HG02571 (cell line): ENCODE measurements around the gene NEK9.
A peak's percentile ranks its signal among the peaks of the same experiment; 100 is the strongest.
"Not testable (repeated sequence)": the region's sequence is repeated elsewhere in the genome, so short reads cannot be mapped to it uniquely, and the experiment has no call there.

Experiments used
- ATAC-seq: cut with Tn5 transposase; IDR thresholded peaks from one replicate; pipeline ENCODE4 v1.9.1; 2021; ENCODE audit warnings: mild to moderate bottlenecking, moderate library complexity; ENCODE audit not compliant: unreplicated experiment

NEK9 gene

DNA sequence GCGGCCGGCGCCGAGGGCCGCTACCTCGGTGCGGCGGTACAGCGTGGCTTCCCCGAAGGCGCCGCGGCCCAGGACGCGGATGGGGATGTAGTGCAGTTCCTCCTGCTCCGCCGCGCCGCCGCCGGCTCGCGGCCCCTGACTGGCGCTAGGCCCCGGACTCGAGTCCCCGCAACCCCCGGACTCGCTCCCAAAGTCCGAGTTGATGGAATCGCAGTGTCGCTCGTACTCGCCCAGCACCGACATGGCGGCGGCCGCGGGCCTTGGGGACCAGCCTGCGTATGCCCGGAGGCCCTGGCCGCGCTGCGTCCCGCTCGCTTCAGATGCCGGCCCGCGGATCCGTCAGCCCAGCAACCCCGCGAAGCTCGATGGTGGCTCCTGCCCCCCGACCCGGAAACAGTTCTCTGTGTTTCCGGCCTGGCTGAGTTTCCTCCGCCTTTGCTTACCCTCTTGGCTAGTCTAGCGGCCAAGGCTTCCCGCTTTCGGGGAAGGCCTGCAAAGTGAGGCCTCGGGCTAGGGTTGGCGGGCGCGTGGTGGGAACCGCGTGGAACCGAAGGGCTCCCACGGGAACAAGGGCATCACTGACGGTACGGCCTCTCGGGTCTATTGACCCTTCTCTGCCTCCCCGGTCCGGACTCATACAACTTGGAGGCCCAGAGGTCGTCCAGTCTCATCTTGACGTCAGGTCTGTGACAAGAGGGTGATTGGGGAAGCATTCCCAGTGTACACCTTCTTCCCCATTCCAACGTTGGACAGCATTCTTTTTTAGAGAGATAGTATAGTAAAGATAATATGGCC, at the start of gene NEK9:
NEK9 (minus strand) TSS at position 370 of the 795 bp plus-strand sequence; CDS start at position 243, 127 bp downstream.
- peak; percentile 78 for ATAC-seq

DNA sequence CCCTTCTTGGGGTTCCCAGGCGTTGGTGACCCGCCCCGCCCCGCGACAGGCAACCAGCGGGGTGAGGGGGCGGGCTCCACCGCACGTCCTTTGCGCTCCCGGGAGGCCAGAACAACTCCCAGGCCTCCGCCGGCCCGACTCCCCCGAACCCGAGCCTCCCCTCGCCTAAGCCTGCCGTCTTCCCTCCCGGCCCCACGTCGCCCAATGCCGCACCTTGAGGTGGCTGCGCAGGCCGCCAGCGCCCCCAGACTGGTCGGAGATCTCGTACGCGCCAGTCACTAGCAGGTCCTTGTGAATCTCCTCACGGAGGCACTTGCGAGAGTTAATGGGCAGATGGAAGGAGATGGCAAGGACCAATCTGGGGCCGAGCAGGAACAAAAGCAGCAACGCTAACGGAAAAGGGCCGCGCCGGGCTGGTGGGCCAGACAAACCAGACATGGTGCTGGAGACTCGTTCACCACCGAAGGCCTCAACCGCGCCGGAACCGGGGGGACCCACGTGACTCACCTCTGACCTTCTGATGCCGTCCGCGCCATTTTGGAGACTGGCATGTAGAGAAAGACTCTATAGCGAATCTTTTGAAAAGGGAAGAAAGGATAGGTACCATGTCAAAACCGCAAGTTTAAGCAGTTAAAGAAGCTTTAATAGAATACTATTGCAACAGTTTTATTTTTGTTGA, 49.4 kb upstream of the NEK9 start, which contains the start of gene TMED10:
TMED10 (minus strand) TSS at position 471 of the 679 bp plus-strand sequence; CDS start at position 438, 33 bp downstream.
- peak; percentile 66 for ATAC-seq

DNA sequence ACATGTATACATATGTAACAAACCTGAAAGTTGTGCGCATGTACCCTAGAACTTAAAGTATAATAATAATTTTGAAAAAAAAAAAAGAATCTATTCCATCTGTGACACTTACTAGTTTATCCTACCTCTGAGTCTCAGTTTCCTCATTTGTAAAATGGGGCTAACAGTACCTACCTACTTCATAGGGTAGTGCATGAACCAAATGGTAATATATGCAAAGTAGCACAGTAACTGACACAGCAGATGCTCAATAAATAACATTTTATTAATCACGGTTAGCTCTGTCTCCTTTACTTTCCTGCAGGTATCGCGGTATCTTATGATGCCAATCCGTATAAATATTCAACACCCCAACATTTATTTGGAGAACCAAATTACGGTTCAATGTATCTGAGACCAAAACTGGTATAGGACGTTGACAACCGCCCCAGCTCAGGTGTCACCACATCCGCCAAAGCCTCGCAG, 48.9 kb upstream of the NEK9 start:
- no peak for ATAC-seq

DNA sequence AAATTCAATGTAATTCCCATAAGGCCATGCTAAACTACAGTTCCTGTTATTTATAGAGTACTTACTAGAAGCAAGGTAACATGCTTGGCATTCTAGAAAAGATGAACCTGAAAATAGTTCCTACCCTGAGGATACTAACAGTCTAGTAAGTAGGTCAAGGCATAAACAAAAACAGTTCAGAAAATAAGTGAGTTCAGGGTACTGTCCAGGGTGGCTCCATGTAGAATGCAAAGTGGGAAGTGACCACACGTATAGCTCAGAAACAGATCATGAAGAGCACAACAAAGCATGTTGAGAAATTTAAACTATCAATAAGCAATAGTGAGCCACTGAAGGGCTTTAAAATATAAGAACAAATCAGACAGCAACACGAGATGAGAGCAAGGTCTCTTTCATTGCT, 47.2 kb upstream of the NEK9 start:
- ATAC-seq: no peak

DNA sequence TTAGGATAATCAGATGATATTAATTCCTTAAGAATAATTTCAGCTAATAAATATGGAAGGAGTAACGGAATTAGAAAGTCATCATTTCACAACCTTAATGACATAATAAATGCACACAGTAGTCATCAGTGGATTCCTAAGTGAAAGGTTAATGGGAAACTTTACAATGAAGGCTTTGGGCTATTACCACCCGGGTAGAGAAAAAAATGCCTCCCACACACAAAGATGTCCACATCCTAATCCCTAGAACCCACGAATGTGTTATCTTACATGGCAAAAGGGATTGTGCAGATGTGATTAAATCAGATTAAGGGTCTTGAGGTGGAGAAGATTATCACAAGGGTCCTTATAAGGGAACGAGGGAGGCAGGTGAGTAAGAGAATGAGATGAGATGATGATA, 43.9 kb upstream of the NEK9 start:
- ATAC-seq: no peak

DNA sequence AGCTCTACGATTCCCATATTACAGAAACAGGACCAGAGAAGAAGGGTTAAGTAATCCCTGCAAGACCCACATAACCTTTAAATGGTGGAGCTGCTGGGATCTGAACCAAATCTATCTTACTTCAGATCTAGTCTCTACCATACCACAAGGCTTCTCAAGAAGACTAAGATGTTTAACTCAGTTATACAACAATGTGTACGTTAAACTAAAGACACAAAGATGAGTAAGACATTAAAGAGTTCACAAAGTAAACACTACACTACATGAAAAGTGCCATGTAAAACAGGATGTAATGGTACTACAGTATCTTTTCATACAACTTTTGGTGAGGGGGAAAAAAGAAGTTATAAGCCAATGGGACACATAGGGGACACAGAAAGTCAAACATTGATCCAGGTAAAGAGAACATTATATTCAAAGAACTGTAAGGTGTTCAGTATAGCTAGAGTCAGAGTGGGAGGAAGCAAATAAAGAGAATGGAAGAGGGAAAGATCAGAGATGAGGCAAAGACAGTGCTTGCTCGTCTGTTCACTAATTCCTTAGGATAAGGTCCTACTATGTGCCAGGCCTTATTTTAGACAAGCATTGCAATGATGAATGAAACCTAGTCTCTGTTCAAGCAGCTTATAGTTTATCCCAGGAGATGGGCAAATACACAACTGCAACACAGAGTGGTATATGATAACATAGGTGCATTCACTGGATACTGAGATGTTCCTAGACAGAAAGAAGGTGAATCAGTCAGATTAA, 41.9 kb upstream of the NEK9 start:
- no peak for ATAC-seq

DNA sequence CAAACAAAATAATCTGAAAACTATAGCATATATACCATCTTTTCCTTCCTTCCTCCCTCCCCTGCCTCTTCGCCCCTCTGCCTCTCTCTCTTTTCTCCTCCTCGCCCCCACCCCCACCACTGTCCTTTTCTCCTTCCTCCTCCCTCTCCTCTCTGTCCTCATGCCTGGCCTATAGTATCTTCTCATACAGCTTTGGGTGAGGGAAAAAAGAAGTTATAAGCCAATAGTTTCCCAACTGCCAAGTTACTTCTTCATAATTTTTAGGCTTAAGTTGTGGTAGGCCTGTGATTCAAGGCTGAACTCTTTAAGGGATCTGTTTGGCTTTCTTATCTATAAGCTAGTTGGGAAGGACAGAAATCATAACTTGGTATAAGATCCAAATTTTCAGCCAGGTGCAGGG, 40.5 kb upstream of the NEK9 start:
- ATAC-seq: no peak

DNA sequence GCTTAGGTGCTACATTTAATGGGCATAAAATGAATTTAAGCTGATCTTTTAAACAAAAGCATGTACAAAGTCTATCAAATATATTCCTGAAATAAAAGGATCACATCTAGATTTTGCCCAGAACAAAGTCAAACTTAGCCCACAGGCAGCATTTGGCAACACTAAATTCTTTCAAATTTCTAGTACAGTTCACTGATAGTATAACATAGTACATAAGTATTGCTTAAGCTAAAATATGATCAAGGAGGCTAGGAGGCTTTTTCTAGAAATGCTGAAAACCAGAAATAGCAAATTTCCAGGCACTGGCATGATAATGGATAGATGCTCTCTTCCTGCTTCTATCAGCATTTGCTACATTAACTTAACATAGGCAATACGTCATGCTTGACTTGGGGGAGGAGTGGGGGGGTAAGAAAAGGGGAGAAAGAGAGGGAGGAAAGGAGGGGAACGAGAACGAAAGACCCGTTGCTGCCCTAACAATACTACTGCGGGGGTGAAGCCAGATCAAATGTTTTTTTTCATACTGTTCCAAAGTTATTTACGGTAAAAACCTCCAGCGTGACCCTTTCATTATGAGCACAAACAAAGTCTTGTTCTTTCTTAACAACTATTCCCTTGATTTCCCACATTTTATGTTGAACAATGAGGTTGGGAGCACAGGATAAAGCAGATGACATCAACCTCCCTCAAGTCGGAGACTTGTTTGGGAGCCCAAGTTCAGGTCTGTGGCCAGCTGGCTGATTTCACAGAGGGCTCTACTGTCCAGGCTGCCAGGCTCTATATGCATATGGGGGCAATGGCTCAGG, 38.9 kb upstream of the NEK9 start:
- no peak for ATAC-seq

DNA sequence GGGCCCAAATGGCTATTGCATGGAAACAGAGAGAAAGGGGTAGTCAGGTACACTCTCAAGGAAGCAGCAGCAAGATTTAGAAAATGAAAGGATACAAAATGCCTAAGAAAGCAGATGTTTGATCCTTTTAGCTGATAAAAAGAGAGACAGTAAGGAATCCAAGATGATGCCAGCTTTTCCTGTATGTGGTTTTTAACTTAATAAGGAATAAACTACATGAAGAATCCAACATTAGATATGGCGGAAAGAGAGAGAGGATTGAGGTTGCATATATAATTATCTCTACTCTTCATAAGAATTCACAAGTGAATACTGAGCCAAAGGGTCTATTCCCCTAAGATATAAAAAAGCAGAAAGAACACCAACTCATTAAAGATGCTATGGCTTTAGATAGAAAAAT, 38.0 kb upstream of the NEK9 start:
- no peak for ATAC-seq

DNA sequence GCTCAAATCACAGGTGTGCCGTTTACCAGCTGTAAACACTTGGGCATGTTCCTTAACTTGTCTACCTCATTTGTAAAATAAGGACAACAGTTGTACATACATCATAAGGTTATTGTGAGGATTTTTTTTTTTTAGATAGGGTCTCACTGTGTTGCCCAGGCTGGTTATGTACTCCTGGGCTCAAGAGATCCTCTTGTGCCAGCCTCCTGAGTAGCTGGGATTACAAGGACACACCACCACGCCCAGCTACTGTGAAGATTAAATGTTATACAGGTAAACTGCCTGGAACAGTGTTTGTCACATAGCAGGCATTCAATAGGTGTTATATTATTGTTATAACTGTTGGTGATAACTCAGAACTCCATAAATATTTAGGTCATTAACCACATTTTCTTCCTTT, 36.8 kb upstream of the NEK9 start:
- ATAC-seq: no peak

DNA sequence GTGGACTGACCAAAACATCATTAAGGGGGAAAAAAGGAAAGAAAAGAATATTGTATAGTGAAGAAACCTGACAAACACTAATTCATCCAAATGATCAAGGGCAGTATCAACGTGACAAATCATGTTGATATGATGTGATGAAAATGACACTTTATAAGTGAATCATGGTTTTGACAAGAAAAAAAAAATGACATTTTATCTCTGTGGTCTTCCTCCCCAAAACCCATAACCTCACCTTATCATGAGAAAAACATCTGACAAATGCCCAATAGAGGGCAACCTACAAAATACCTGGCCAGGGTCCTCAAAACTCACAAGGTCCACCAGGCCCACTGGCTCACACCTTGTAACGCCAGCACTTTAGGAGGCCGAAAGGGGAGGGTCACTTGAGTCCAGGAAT, 35.8 kb upstream of the NEK9 start:
- ATAC-seq: no peak

DNA sequence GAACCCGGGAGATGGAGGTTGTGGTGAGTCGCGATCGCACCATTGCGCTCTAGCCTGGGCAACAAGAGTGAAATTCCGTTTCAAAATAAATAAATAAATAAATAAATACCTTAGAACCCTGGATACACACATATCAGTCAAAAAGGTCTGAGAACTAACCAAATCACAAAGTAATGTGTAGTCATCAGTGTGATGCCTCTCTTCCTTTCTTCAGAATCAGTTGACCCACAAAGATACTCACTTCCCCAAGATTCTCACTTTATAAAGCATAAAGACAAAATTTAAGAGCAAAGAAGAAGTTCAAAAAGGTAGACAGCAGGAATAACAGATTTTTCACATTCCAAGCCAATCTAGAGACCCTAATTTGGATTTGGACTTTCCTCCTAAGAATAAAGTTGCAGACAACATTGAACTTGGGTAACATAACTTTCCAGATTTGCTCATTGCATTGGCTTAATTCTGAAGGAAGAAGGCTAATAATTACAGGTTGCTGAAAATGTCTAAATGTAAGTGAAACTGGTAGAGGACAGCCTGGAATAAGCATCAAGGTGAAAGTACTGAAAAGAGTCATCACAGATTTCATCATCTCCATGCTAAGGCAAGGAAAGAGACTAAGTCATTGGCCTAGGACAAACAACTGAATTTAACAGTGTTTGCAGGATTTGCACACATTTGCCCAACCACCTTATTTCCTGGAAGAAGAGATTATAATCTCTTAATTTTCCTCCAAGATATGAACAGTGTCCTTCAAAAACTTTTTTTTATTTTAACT, 32.2 kb upstream of the NEK9 start:
- no peak for ATAC-seq

DNA sequence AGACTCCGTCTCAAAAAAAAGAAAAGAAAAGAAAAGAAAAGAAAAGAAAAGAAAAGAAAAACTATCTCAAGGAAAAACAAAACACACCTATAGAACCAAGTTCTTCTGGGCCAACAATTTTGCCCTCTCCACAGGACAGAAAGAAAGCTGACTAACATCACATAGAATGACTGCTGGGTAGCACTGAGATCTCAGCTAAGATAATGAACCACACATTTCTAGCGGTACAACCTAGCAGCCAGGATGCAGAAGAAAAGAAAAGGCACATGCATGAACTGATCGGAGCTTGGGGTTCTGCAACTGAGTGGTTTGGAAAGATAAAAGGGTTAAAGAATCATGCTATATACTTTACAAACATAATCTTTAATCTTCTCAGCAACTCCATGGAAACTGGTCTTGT, 30.1 kb upstream of the NEK9 start:
- ATAC-seq: no peak

DNA sequence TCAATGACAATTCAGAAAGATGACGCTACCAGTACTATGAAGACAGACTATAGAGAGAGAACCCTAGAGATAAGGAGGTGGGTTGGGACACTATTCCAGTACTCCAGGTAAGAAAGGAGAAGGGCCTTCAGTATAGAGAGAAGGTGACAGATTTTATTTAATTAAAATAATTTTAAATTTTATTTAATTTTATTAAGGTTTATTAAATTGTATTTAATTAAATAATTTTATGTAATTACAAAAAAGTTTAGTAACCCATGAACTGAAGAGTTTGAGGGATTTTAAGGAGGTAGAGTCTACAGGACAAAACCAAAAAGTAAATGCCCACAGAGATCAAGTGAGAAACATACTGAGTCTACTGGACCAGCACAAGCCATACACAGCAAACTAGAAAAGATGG, 29.3 kb upstream of the NEK9 start:
- ATAC-seq: no peak

DNA sequence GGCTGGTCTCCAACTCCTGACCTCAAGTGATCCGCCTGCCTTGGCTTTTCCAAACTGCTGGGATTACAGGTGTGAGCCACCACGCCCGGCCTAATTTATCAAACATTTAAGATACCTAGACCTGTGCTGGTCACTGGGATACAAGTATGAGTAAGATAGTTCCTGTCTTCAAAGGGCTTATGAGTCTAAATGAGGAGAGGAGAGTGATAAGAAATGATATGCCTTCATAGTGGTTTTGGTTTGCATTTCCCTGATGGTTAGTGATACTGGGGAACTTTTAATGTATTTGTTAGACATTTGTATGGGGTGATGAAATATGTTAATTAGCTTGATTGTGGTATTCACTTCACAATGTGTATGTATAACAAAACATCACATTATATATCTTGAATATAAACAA, 28.3 kb upstream of the NEK9 start:
- no peak for ATAC-seq

DNA sequence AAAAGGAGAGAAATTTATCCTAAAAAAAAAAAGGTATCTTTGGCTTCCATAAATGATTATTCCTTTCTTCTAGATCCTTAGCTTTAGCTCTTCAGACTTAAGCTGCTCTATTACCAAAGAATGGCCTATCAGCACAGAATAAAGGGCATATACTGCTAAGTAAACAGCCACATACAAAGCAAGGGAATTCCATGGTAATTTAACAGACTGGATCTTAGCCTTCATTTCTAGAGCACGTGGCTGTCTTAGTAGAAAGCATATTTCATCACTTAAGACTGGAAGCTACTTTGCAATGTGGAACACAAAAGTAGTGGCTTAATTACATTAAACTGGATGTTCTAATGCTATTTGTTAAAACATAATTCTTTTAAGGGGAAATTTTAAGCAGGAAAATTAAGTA, 26.4 kb upstream of the NEK9 start:
- no peak for ATAC-seq

DNA sequence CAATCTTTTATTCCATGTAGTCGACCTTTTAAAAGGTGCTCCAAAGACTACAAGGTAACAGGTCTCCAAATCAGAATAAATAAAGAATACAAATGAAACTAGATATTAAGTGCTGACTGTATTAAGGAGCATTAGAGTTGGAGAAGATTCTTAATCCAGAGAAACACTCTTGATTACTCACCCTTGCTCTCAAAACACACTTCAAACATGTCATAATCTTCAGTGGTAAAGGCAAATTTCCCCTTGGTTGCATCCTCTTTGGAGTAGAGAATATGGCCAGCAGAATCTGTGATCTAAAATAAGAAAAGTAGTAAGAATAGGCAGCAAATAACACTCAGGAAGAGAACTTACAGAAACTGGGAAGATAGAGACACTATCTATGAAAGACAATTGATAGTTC, 25.0 kb upstream of the NEK9 start:
- ATAC-seq: no peak

DNA sequence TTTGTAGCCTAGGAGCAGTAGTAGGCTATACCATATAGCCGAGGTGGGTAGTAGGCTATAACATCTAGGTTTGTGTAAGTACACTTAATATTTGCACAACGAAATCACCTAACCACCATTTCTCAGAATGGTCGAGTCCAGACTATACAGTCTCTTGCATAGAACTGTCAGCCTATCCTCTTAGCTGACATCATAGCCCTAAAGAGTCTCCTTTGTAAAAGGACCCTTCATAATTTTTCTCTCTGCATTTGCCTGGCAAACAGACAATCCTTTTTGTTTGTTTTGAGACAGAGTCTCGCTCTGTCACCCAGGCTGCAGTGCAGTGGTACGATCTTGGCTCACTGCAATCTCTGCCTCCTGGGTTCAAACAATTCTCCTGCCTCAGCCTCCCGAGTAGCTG, 23.8 kb upstream of the NEK9 start:
- not testable (repeated sequence) for ATAC-seq

DNA sequence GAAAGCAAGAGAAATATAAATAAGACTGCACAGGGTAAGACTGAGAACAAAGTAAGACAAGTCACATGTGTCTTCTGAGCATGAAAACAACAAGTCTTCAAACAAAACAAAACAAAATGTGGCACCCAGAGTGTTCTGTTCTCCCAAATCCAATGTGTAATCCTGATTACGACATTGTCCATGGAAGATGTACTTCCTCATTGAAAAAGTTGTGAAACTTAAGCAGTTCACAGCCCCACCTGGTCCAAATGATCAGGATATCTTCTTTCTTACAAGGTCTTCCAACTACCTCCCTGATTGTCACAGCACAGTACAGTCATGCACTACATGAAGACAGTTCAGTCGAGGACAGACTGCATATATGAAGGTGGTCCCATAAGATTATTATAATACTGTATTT, 23.3 kb upstream of the NEK9 start:
- ATAC-seq: no peak
